ENCODE measurements around the gene BCAS1.

BCAS1 gene

DNA sequence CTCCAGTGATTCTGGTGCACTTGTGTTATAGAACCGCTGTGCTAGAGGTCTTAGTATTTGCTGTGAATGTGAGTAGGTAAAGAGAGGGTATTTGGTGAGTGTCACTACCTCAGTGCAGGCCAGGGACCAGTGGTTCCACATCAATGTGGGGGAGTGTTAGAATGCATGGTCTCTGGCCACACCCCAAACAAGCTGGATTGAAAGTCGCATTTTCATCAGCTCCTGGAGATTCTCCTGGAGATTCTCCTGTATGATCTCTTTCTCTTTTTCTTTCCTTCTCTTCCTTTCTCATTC, 26.8 kb upstream of the BCAS1 start:
- no peak for DNase-seq (ENCODE audit: low read depth)
- H3K4me3 ChIP-seq (ENCODE audit: low read depth, low read length), result no peak overlapping the region
- TF ChIP-seq, protein P1, sequence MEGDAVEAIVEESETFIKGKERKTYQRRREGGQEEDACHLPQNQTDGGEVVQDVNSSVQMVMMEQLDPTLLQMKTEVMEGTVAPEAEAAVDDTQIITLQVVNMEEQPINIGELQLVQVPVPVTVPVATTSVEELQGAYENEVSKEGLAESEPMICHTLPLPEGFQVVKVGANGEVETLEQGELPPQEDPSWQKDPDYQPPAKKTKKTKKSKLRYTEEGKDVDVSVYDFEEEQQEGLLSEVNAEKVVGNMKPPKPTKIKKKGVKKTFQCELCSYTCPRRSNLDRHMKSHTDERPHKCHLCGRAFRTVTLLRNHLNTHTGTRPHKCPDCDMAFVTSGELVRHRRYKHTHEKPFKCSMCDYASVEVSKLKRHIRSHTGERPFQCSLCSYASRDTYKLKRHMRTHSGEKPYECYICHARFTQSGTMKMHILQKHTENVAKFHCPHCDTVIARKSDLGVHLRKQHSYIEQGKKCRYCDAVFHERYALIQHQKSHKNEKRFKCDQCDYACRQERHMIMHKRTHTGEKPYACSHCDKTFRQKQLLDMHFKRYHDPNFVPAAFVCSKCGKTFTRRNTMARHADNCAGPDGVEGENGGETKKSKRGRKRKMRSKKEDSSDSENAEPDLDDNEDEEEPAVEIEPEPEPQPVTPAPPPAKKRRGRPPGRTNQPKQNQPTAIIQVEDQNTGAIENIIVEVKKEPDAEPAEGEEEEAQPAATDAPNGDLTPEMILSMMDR (IDR thresholded peaks at IDR 0.05; ENCODE audit: control insufficient read depth, extremely low read depth, insufficient read depth), result no peak

DNA sequence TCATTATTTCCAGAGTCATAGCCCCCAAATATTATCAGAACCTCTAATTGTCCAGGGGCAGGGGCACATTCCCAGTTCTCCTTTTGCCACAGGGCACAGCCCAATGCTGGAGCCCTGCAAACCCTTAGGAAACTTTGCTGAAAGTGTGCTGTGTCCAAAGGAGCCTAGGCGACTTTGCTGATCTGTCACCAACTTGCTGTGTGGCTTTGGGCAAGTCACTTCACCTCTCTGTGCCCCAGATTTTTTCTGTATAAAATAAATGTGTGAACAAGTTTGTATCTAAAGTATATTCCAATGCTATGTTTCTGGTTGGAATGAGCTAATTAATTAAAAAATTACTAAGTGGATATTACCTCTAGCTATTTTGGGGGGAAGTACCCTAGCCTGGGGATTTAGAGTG, 25.4 kb upstream of the BCAS1 start:
- TF ChIP-seq, protein P1 (IDR thresholded peaks at IDR 0.05; ENCODE audit: control insufficient read depth, extremely low read depth, insufficient read depth), result no peak
- DNase-seq (ENCODE audit: low read depth), result no peak
- no peak overlapping the region for H3K4me3 ChIP-seq (ENCODE audit: low read depth, low read length)

DNA sequence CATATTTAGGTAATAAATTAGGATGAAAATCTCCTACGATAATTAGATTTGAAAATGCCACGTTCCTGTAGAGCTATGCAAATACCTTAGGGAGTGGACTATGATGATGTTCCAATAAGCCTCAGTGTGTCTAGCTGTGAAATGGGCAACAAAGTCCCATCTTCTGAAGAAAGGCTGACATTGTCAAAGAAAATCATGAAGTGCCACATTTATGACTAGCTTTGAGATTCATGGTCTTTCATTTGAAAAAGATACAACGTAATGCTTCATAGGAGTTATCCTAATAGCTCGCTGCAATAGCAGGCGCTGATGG, 23.8 kb upstream of the BCAS1 start:
- TF ChIP-seq, protein P1 (IDR thresholded peaks at IDR 0.05; ENCODE audit: control insufficient read depth, extremely low read depth, insufficient read depth), result no peak
- no peak overlapping the region for H3K4me3 ChIP-seq (ENCODE audit: low read depth, low read length)
- no peak for DNase-seq (ENCODE audit: low read depth)

DNA sequence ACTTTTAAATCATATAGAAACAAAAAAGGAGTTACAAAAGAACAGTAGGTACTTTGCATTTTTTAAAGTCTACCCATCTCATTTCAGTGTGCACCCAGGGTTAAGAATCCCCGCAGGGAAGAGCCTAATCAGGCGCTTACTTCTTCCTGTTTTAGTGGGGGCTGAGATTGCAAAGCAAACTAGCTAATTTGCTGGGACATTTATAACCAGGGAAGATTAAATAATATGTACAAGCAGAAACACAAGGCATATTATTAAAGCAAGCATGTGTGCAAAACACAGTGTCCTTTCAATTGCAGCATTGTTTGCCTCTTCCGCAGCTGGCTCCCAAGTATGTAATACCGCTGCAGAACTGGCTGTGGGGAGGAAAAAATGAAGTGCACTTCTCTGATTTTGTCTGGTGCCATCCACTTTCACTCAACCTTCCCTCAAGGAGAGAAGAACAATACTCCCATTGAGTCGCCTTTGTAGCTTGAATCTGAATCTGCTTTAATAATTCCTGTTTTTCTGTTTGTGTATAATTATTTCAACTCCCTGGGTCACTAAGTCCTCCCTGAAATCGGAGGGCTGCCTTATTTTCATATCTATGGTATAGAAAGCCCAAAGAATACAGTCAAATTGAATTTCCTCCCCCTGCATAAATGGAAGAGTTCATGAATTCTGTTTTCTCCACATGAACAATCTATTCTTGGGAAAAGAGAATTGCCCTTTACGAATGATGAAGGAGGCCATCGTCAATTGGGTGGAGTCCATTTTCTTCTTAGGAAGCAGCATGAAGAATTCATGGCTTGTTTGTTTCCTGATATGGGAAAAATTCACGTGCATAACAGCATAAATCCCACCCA, 23.3 kb upstream of the BCAS1 start:
- no peak overlapping the region for H3K4me3 ChIP-seq (ENCODE audit: low read depth, low read length)
- TF ChIP-seq, protein P1 (IDR thresholded peaks at IDR 0.05; ENCODE audit: control insufficient read depth, extremely low read depth, insufficient read depth), result no peak
- no peak for DNase-seq (ENCODE audit: low read depth)

DNA sequence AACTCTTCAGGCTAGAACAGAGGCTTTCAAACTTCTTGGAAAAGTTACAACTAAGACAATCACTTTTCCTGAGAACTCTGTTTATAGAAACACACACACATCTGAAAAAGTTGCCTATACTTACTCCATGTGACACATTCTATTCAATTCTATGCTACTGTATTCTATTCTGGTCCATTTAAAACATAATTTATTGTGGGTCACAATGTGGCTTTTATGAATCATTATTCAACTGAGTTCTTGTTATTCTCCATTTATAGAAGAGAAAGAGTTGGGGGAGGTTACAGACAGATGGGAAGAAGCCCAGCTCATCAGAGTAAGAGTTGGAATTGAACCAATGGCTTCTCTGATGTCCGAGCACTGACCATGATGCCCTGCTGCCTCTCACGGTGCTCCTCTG, 21.6 kb upstream of the BCAS1 start:
- TF ChIP-seq, protein P1 (IDR thresholded peaks at IDR 0.05; ENCODE audit: control insufficient read depth, extremely low read depth, insufficient read depth), result no peak
- no peak overlapping the region for H3K4me3 ChIP-seq (ENCODE audit: low read depth, low read length)
- no peak for DNase-seq (ENCODE audit: low read depth)

DNA sequence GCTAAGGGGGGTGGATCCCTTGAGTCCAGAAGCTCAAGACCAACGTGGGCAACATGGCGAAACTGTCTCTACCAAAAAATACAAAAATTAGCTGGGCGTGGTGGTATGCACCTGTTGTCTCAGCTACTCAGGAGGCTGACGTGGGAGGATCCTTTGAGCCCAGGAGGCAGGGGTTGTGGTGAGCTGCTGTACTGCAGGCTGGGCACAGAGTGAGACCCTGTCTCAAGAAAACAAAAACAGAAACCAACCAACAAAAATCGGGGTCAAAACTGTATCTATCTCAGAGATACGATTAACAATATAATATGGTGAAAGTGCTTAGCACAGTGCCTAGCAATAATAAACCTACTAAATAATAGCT, 20.7 kb upstream of the BCAS1 start:
- DNase-seq (ENCODE audit: low read depth), result no peak

More for the DNA sequence above, 20.7 kb upstream of the BCAS1 start:
- no peak overlapping the region for H3K4me3 ChIP-seq (ENCODE audit: low read depth, low read length)
- TF ChIP-seq, protein P1 (IDR thresholded peaks at IDR 0.05; ENCODE audit: control insufficient read depth, extremely low read depth, insufficient read depth), result no peak
